ENCODE measurements around the gene HOXA9. TPM values are rescaled to one million over a fixed set of nuclear protein-coding genes. Genes with fewer than 3 reads are reported as not detected.

HOXA9 gene
- total and polyA plus RNA-seq, 8 donors, result 0.25 to 68.1 TPM; not detected in 6

- Histone ChIP-seq H3K9me3 (peaks cover 0 to under 1% (median 0%) of the 10 kb centered on the region in 4 donors), H3K4me3 (no peak overlapping the region), H3K27ac (no peak overlapping the region), H3K4me1 (peaks cover 16 to 31% (median 27%) of the 10 kb centered on the region in 4 donors), H3K27me3 (peaks cover 50 to 100% (median 93%) of the 10 kb centered on the region in 3 donors), H3K36me3 (no peaks in the 10 kb centered on the region)
- TF ChIP-seq CTCF (IDR thresholded peaks at IDR 0.05), result no peak
- no peak for TF ChIP-seq POLR2A (IDR thresholded peaks at IDR 0.05)
- TF ChIP-seq POLR2AphosphoS5 (IDR thresholded peaks at IDR 0.05), result no peak
- TF ChIP-seq EP300 (IDR thresholded peaks at IDR 0.05), result no peak
- 38 to 45% (median 42%) methylated on average over 14 of the region's 14 CpGs for WGBS, 5 donors
- intact Hi-C loops (cut with DNase I; ENCODE audit: low total_unique reads), result loop anchor here (10.0 kb wide), 1 partner anchor 1304 kb away; no protein-coding TSS in a partner anchor
- no peak for DNase-seq
These were observed 13.7 kb upstream of the HOXA9 start for GRCh38 chr7:27179030-27179429.

GRCh38 chr7:27178366-27178765, 13.0 kb upstream of the HOXA9 start:
- peaks cover 0 to 6% (median 0%) of the 10 kb centered on the region in 4 donors for H3K9me3 ChIP-seq
- no peak for DNase-seq
- no peak for TF ChIP-seq EP300 (IDR thresholded peaks at IDR 0.05)
- TF ChIP-seq POLR2AphosphoS5 (IDR thresholded peaks at IDR 0.05), result no peak
- TF ChIP-seq CTCF (IDR thresholded peaks at IDR 0.05), result no peak
- TF ChIP-seq POLR2A (IDR thresholded peaks at IDR 0.05), result no peak
- no peak overlapping the region for H3K27ac ChIP-seq
- 65 to 78% (median 66%) methylated on average over 6 of the region's 6 CpGs for whole genome bisulfite sequencing, 5 donors
- H3K4me1 ChIP-seq, result peaks cover 19 to 31% (median 28%) of the 10 kb centered on the region in 4 donors
- no peaks in the 10 kb centered on the region for H3K36me3 ChIP-seq
- H3K27me3 ChIP-seq, result peaks cover 52 to 100% (median 93%) of the 10 kb centered on the region in 3 donors
- no peak overlapping the region for H3K4me3 ChIP-seq
- intact Hi-C loops (cut with DNase I; ENCODE audit: low total_unique reads), result loop anchor here (10.0 kb wide), 1 partner anchor 1304 kb away; no protein-coding TSS in a partner anchor

- H3K9me3 ChIP-seq, result peaks cover 0 to 9% (median 0%) of the 10 kb centered on the region in 4 donors
- DNase-seq, result no peak
- WGBS, 5 donors, result 70 to 79% (median 76%) methylated on average over 5 of the region's 5 CpGs
- no peak overlapping the region for H3K27ac ChIP-seq
- H3K4me1 ChIP-seq, result peaks cover 24 to 31% (median 28%) of the 10 kb centered on the region in 4 donors
- H3K27me3 ChIP-seq, result peaks cover 50 to 100% (median 93%) of the 10 kb centered on the region in 3 donors
- H3K4me3 ChIP-seq, result no peak overlapping the region
- intact Hi-C loops (cut with DNase I; ENCODE audit: low total_unique reads), result loop anchor here (10.0 kb wide), 1 partner anchor 1303 kb away; no protein-coding TSS in a partner anchor
- no peaks in the 10 kb centered on the region for H3K36me3 ChIP-seq
- TF ChIP-seq POLR2A (IDR thresholded peaks at IDR 0.05), result no peak
- no peak for TF ChIP-seq POLR2AphosphoS5 (IDR thresholded peaks at IDR 0.05)
- TF ChIP-seq EP300 (IDR thresholded peaks at IDR 0.05), result no peak
- no peak for TF ChIP-seq CTCF (IDR thresholded peaks at IDR 0.05)
These were observed 12.5 kb upstream of the HOXA9 start for GRCh38 chr7:27177795-27178320.

- no peak overlapping the region for H3K4me3 ChIP-seq
- WGBS, 5 donors, result 66 to 82% (median 75%) methylated on average over 18 to 22 of the region's 22 CpGs
- H3K9me3 ChIP-seq, result peaks cover 0 to 9% (median 0%) of the 10 kb centered on the region in 4 donors
- intact Hi-C loops (cut with DNase I; ENCODE audit: low total_unique reads), result loop anchor here (10.0 kb wide), 1 partner anchor 1302 kb away; no protein-coding TSS in a partner anchor
- H3K27ac ChIP-seq, result no peak overlapping the region
- TF ChIP-seq POLR2AphosphoS5 (IDR thresholded peaks at IDR 0.05) (no peak), POLR2A (IDR thresholded peaks at IDR 0.05) (no peak), CTCF (IDR thresholded peaks at IDR 0.05) (no peak), EP300 (IDR thresholded peaks at IDR 0.05) (no peak)
- no peaks in the 10 kb centered on the region for H3K36me3 ChIP-seq
- DNase-seq, result no peak
- H3K27me3 ChIP-seq, result peaks cover 53 to 100% (median 93%) of the 10 kb centered on the region in 3 donors
- H3K4me1 ChIP-seq, result peaks cover 27 to 37% (median 34%) of the 10 kb centered on the region in 4 donors
These were observed 11.8 kb upstream of the HOXA9 start for GRCh38 chr7:27176962-27177794.

All from stomach (tissue), 9 donors.